Bronchial epithelial cell (primary cell): Measurements from ENCODE around the gene RTEL1. TPM values are rescaled to one million over a fixed set of nuclear protein-coding genes. Genes with fewer than 3 reads are reported as not detected.

Experiments
- DNase-seq: peaks from one replicate; pipeline ENCODE4 v3.0.0-alpha.2; 2010; ENCODE audit warnings: low read depth
- FAIRE-seq: peaks from 2 replicates; lab custom pipeline; 2011; peaks lifted over from hg19 to GRCh38; lab: Jason Lieb, UNC
- H3K27me3 ChIP-seq: 2 replicates; pipeline ENCODE4 v1.5.1; 2011; ENCODE audit warnings: low read length; ENCODE audit not compliant: control insufficient read depth, insufficient read depth
- H3K36me3 ChIP-seq: 2 replicates; pipeline ENCODE4 v1.5.1; 2011; ENCODE audit warnings: low read length; ENCODE audit not compliant: control insufficient read depth, insufficient read depth
- H3K4me3 ChIP-seq: 2 replicates; pipeline ENCODE4 v1.5.1; 2011; ENCODE audit warnings: mild to moderate bottlenecking, low read depth, low read length, control low read depth
- total RNA-seq: library from RNA; depleted of rRNA; stranded (reverse); fragments of >200 nt; gene quantifications from 2 replicates; pipeline ENCODE4 v1.2.1, GENCODE V29; 2014
- TF ChIP-seq, protein P1 (sequence below): IDR thresholded peaks from 2 replicates; pipeline ENCODE4 v1.5.1; 2011; ENCODE audit warnings: mild to moderate bottlenecking, moderate library complexity, low read length, control low read depth, inconsistent platforms; ENCODE audit not compliant: insufficient read depth, severe bottlenecking

The RTEL1 gene
- total RNA-seq, 1 donor from 2014 or later = 4.5 TPM

DNA sequence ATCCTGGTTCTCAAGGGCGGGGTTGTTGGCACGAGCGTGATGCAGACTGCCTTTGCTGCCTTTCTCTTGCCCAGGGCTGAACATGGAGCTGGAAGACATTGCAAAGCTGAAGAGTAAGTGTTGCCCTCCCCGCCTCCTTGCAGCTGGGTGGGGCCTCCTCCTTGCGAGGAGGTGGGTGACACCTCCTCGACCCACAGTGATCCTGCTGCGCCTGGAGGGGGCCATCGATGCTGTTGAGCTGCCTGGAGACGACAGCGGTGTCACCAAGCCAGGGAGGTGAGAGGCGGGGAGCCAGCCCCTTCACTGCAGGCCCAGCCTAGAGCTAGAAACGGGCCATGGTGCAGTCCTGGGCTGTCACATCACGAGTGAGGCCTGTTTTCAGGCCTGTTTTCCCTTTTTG lies 20.0 kb downstream of the RTEL1 start:
- H3K4me3 ChIP-seq = no peak overlapping the region
- TF ChIP-seq, protein P1, sequence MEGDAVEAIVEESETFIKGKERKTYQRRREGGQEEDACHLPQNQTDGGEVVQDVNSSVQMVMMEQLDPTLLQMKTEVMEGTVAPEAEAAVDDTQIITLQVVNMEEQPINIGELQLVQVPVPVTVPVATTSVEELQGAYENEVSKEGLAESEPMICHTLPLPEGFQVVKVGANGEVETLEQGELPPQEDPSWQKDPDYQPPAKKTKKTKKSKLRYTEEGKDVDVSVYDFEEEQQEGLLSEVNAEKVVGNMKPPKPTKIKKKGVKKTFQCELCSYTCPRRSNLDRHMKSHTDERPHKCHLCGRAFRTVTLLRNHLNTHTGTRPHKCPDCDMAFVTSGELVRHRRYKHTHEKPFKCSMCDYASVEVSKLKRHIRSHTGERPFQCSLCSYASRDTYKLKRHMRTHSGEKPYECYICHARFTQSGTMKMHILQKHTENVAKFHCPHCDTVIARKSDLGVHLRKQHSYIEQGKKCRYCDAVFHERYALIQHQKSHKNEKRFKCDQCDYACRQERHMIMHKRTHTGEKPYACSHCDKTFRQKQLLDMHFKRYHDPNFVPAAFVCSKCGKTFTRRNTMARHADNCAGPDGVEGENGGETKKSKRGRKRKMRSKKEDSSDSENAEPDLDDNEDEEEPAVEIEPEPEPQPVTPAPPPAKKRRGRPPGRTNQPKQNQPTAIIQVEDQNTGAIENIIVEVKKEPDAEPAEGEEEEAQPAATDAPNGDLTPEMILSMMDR = no peak
- peaks cover 2% of the 10 kb centered on the region for H3K36me3 ChIP-seq
- DNase-seq = no peak
- no peak for FAIRE-seq
- no peaks in the 10 kb centered on the region for H3K27me3 ChIP-seq

DNA sequence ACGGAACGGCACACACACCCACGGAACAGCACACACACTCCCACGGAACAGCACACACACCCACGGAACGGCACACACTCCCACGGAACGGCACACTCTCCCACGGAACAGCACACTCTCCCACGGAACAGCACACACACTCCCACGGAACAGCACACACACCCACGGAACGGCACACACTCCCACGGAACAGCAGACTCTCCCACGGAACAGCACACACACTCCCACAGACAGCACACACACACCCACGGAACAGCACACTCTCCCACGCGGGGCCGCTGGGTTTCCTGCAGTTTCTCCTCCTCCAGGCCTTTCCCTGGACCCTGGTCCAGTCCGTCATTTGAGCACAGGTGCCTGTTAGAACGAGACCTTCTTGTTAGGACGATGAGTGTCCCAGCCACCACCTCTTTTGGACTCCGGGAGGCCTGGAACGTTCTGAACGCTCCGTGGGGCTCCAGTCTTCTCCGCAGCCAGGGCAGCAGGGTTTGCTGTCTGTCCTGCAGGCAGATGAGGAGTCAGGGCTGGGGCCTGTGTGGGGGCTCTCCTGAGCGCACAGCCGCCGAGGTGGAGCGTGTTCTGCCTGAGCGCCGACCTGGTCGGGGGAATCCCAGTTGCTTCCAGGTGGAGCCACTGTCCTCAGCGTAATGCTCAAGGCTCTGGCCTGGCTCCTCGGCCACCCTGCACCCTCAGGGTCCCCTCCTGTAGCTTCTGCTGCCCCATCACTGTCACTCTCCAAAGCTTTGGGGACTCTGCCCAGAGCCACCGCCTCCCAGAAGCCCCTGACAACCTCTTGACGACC lies 20.8 kb downstream of the RTEL1 start:
- DNase-seq = no peak
- no peak overlapping the region for H3K4me3 ChIP-seq
- TF ChIP-seq, protein P1 = no peak
- H3K27me3 ChIP-seq = no peaks in the 10 kb centered on the region
- H3K36me3 ChIP-seq = no peaks in the 10 kb centered on the region
- FAIRE-seq = peak; percentile 76

- Histone ChIP-seq H3K27me3 (no peaks in the 10 kb centered on the region), H3K36me3 (no peaks in the 10 kb centered on the region), H3K4me3 (no peak overlapping the region)
- DNase-seq (no peak), FAIRE-seq (no peak)
- TF ChIP-seq, protein P1 = no peak
These were observed 21.7 kb downstream of the RTEL1 start for GRCh38 chr20:63679799-63680305.

DNA sequence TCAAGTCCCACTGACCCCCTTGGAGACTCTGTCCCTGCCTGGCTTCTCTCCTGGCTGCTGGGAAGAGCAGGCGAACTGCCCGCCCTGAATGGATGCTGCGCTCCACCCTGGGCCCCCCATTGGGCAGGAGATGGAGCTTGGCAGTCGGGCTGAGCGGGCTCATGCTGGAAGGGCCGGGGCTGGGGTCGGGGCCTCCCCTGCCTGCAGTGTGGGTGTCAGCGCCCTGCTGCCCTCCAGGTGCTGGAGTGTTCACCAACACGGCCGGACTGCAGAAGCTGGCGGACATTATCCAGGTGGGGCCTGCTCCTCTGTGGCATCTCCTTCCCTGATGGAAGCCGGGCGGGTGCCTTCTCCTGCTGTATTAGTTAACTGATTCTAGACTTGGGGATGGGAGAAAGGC lies 22.3 kb downstream of the RTEL1 start:
- DNase-seq (no peak), FAIRE-seq (no peak)
- TF ChIP-seq, protein P1 = no peak
- no peak overlapping the region for H3K4me3 ChIP-seq
- no peaks in the 10 kb centered on the region for H3K36me3 ChIP-seq
- no peaks in the 10 kb centered on the region for H3K27me3 ChIP-seq

DNA sequence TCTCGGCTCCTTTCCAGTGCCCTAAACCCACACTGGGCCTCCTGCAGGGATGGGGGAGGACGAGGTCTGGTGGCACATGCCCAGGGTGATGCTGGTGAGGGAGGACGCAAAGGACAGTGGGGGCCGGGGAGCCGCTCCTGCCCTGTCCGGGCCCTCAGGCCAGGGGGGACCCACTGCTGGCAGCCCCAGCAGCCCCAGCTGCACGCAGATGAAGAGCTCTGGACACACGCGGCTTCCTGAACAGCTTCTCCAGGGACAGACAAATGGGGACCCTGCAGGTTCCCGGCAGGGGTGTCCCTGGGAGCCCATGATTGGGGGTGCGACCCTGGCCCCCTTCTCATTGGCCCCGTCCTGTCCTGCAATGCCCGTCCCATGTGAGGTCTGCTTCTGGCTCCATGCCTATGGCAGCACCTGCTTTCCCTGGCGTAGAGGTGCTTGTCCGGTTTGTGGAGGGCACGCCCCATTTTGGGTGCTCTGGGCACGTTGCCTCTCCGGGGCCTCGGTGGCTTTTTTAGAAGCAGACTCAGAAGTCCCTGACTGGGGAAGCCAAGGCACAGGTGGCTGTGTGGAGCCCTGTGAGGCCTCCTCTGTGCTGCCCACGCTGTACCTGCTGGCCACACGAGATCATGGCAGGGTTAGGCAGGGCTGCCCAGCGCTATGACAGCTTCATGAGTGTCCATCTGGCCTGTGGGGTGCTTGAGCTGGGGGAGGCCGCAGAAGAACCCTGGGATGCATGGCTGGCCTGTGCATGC lies 22.9 kb downstream of the RTEL1 start:
- no peak overlapping the region for H3K4me3 ChIP-seq
- no peaks in the 10 kb centered on the region for H3K27me3 ChIP-seq
- no peak for DNase-seq
- no peaks in the 10 kb centered on the region for H3K36me3 ChIP-seq
- FAIRE-seq = peak; percentile 77
- TF ChIP-seq, protein P1 = no peak
